Hematopoietic multipotent progenitor cell treated with erythropoietin and hydrocortisone succinate and interleukin-3 and kit ligand, for 8 days (in vitro differentiated cells): ENCODE results near the gene P2RX1.

Experiments
- DNase-seq: peaks from one replicate; pipeline ENCODE4 v3.0.0-alpha.2; 2015

Gene P2RX1

GRCh38 chr17:3848229-3848835 lies 67.9 kb downstream of the P2RX1 start:
- DNase-seq: no peak

GRCh38 chr17:3847165-3847670 lies 69.0 kb downstream of the P2RX1 start:
- DNase-seq: no peak
